Neutrophil (primary cell): ENCODE data around the gene LRP2.

Experiments
- H3K27ac ChIP-seq: fragments of 200-600 bp; sonication (generic); 2 replicates; pipeline ENCODE4 v1.5.1; 2016; ENCODE audit warnings: mild to moderate bottlenecking, moderate library complexity
- H3K27me3 ChIP-seq: fragments of 200-600 bp; sonication (generic); 2 replicates; pipeline ENCODE4 v1.6.0; 2016; ENCODE audit warnings: mild to moderate bottlenecking
- H3K36me3 ChIP-seq: fragments of 200-600 bp; sonication (generic); 2 replicates; pipeline ENCODE4 v1.5.1; 2017
- H3K4me1 ChIP-seq, 2 experiments: fragments of 200-600 bp in 1 of 2; sonication (generic) in 1 of 2; 1 replicate in 1 of 2; 2 replicates in 1 of 2; pipeline versions ENCODE4 v1.5.1 to v1.6.1; 2013 to 2016; ENCODE audit warnings: low read depth in 1 of 2, low read length in 1 of 2, mild to moderate bottlenecking in 1 of 2, moderate library complexity in 1 of 2; ENCODE audit not compliant: control insufficient read depth in 1 of 2, insufficient read depth in 1 of 2
- H3K4me3 ChIP-seq, 2 experiments: fragments of 200-600 bp in 1 of 2; sonication (generic) in 1 of 2; 1 replicate in 1 of 2; 2 replicates in 1 of 2; pipeline ENCODE4 v1.5.1; 2013 to 2016; ENCODE audit warnings: low read depth in 1 of 2, low read length in 1 of 2, mild to moderate bottlenecking in 1 of 2, moderate library complexity in 1 of 2
- H3K9me3 ChIP-seq: fragments of 200-600 bp; sonication (generic); 2 replicates; pipeline ENCODE4 v1.5.1; 2016
- CTCF ChIP-seq: fragments of 200-600 bp; sonication (generic); IDR thresholded peaks from 2 replicates; pipeline ENCODE4 v1.5.1; 2016; ENCODE audit warnings: antibody characterized with exemption

LRP2 gene

GRCh38 chr2:169109502-169110409 lies 252.6 kb downstream of the LRP2 start:
- peaks cover 70 to 72% of the 10 kb centered on the region in 2 experiments for H3K4me1 ChIP-seq
- no peaks in the 10 kb centered on the region for H3K27me3 ChIP-seq

GRCh38 chr2:169108099-169108884 lies 254.0 kb downstream of the LRP2 start:
- no peaks in the 10 kb centered on the region for H3K36me3 ChIP-seq
- no peaks in the 10 kb centered on the region for H3K9me3 ChIP-seq
- H3K27ac ChIP-seq, result peak overlapping the region; percentile 85
- TF ChIP-seq CTCF, result no peak
- peaks cover 79 to 80% of the 10 kb centered on the region in 2 experiments for H3K4me1 ChIP-seq
- H3K4me3 ChIP-seq, result peak overlapping the region; percentile 48 to 50
- H3K27me3 ChIP-seq, result no peaks in the 10 kb centered on the region

More at GRCh38 chr2:169109502-169110409, 252.6 kb downstream of the LRP2 start:
- TF ChIP-seq CTCF, result peak; percentile 95
- peak overlapping the region; percentile 85 for H3K27ac ChIP-seq
- peak overlapping the region in 1 of 2 experiments; percentile 14 for H3K4me3 ChIP-seq
- no peaks in the 10 kb centered on the region for H3K36me3 ChIP-seq
- no peaks in the 10 kb centered on the region for H3K9me3 ChIP-seq

GRCh38 chr2:169107645-169108044 lies 254.7 kb downstream of the LRP2 start:
- Histone ChIP-seq H3K9me3 (no peaks in the 10 kb centered on the region), H3K4me3 (peak overlapping the region; percentile 48 to 50), H3K27ac (peak overlapping the region; percentile 85), H3K36me3 (no peaks in the 10 kb centered on the region), H3K27me3 (no peaks in the 10 kb centered on the region), H3K4me1 (peaks cover 86 to 87% of the 10 kb centered on the region in 2 experiments)
- no peak for TF ChIP-seq CTCF

GRCh38 chr2:169106563-169107545 lies 255.5 kb downstream of the LRP2 start:
- Histone ChIP-seq H3K27me3 (no peaks in the 10 kb centered on the region), H3K4me3 (peak overlapping the region; percentile 48 to 50), H3K4me1 (peaks cover 93 to 95% of the 10 kb centered on the region in 2 experiments), H3K27ac (peak overlapping the region; percentile 85), H3K36me3 (no peaks in the 10 kb centered on the region), H3K9me3 (no peaks in the 10 kb centered on the region)
- TF ChIP-seq CTCF, result no peak

- no peak for TF ChIP-seq CTCF
- Histone ChIP-seq H3K4me1 (peaks cover 93% of the 10 kb centered on the region in 2 experiments), H3K36me3 (no peaks in the 10 kb centered on the region), H3K27me3 (no peaks in the 10 kb centered on the region), H3K4me3 (peak overlapping the region in 1 of 2 experiments; percentile 50), H3K27ac (peak overlapping the region; percentile 85), H3K9me3 (no peaks in the 10 kb centered on the region)
Measured at GRCh38 chr2:169106134-169106533, 256.2 kb downstream of the LRP2 start.
